ENCODE data around the gene USP24.

Gene USP24

DNA sequence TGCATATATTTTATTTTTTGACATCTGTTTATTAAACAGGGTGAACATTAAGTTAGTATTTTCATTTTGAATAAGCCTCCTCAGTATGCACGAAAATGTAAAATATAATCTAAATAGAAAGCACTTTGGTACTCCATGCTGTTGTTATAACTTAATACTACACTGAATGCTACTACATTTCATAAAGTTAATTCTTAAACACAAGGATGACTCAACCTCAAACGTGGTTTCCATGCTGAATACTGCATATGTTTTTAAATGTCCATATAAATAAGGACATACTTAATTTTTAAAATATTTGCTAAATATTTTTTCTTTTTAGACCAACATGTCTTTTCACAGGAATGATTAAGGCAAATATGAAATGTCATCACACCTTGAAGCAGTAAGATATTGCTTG, 83.9 kb downstream of the USP24 start:
- TF ChIP-seq, protein P1, sequence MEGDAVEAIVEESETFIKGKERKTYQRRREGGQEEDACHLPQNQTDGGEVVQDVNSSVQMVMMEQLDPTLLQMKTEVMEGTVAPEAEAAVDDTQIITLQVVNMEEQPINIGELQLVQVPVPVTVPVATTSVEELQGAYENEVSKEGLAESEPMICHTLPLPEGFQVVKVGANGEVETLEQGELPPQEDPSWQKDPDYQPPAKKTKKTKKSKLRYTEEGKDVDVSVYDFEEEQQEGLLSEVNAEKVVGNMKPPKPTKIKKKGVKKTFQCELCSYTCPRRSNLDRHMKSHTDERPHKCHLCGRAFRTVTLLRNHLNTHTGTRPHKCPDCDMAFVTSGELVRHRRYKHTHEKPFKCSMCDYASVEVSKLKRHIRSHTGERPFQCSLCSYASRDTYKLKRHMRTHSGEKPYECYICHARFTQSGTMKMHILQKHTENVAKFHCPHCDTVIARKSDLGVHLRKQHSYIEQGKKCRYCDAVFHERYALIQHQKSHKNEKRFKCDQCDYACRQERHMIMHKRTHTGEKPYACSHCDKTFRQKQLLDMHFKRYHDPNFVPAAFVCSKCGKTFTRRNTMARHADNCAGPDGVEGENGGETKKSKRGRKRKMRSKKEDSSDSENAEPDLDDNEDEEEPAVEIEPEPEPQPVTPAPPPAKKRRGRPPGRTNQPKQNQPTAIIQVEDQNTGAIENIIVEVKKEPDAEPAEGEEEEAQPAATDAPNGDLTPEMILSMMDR (IDR thresholded peaks at IDR 0.05; ENCODE audit: low read depth, low read length, poor library complexity, severe bottlenecking) = no peak
- TF ChIP-seq EZH2phosphoT487 (IDR thresholded peaks at IDR 0.05; ENCODE audit: borderline replicate concordance, low read length) = no peak
- Histone ChIP-seq H3K4me2 (ENCODE audit: low read length) (no peak overlapping the region), H3K79me2 (ENCODE audit: control insufficient read depth, low read length) (no peaks in the 10 kb centered on the region), H3K9me2 (replicated peaks; ENCODE audit: control insufficient read depth, low read length) (no peaks in the 10 kb centered on the region), H3K27me3 (ENCODE audit: control insufficient read depth, low read length) (no peaks in the 10 kb centered on the region), H3K36me3 (ENCODE audit: control insufficient read depth, low read length) (peaks cover 87% of the 10 kb centered on the region), H3F3A (ENCODE audit: control insufficient read depth, insufficient read depth) (no peaks in the 10 kb centered on the region), H4K20me1 (ENCODE audit: control insufficient read depth, insufficient read depth, low read depth, low read length) (no peaks in the 10 kb centered on the region), H3K27ac (ENCODE audit: low read depth, low read length) (no peak overlapping the region), H3K9me3 (ENCODE audit: control insufficient read depth, insufficient read depth, low read length) (no peaks in the 10 kb centered on the region), H3K4me3 (ENCODE audit: low read length) (no peak overlapping the region), H3K4me1 (ENCODE audit: control insufficient read depth, low read length) (peaks cover 7% of the 10 kb centered on the region)

DNA sequence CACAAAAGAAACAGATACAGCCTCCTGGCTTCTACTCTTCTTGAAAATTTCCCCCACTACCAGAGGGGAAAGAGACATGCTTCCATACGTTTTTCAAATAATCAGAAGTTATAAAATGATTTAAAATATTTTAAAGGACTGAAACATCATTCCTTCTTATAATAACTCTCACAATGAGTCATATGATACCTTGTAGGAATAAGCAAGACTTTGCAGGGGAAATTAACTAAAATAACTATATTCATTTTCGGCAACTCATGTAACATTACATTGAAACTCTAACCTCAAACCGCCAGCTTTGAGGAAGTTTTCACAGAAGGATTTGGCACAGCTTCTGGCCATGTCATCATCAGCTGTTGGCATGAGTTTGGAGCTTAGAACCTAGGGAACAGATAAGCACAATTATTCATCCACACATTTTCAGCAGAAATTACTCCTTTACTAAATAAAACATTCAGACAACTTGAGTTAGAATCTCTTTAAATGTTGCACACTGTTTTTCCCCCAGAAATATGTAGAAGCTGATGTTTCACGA, 85.9 kb downstream of the USP24 start:
- no peaks in the 10 kb centered on the region for H4K20me1 ChIP-seq (ENCODE audit: control insufficient read depth, insufficient read depth, low read depth, low read length)
- no peak overlapping the region for H3K27ac ChIP-seq (ENCODE audit: low read depth, low read length)
- TF ChIP-seq EZH2phosphoT487 (IDR thresholded peaks at IDR 0.05; ENCODE audit: borderline replicate concordance, low read length) = no peak
- TF ChIP-seq, protein P1 (IDR thresholded peaks at IDR 0.05; ENCODE audit: low read depth, low read length, poor library complexity, severe bottlenecking) = no peak
- no peaks in the 10 kb centered on the region for H3K79me2 ChIP-seq (ENCODE audit: control insufficient read depth, low read length)
- peaks cover 90% of the 10 kb centered on the region for H3K36me3 ChIP-seq (ENCODE audit: control insufficient read depth, low read length)
- peaks cover 7% of the 10 kb centered on the region for H3K4me1 ChIP-seq (ENCODE audit: control insufficient read depth, low read length)
- H3K27me3 ChIP-seq (ENCODE audit: control insufficient read depth, low read length) = no peaks in the 10 kb centered on the region
- no peaks in the 10 kb centered on the region for H3K9me3 ChIP-seq (ENCODE audit: control insufficient read depth, insufficient read depth, low read length)
- no peak overlapping the region for H3K4me3 ChIP-seq (ENCODE audit: low read length)
- no peaks in the 10 kb centered on the region for H3F3A ChIP-seq (ENCODE audit: control insufficient read depth, insufficient read depth)
- H3K9me2 ChIP-seq (replicated peaks; ENCODE audit: control insufficient read depth, low read length) = no peaks in the 10 kb centered on the region
- no peak overlapping the region for H3K4me2 ChIP-seq (ENCODE audit: low read length)

DNA sequence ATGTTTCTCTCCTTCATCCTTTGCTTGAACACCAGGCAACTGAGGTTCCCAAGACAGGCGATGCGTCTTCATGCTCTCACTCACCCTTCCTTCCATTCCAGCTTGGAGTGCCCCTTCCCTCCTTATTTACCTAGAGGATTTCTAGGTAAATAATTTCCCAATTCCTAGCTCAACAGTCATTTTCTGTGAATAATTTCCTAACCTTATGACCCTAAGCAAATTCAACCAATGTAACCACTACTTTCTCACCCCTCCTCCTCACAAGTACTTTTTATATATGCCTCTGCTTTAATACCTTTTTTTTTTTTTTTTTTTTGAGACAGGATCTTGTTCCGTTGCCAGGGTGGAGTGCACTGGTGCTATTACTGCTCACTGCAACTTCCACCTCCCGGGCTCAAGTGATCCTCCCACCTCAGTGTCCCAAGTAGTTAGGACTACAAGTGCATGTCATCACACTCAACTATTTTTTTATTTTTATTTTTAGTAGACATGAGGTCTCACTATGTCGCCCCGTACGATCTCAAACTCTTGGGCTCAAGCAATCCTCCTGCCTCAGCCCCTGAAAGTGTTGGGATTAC, 86.7 kb downstream of the USP24 start:
- no peaks in the 10 kb centered on the region for H3K9me2 ChIP-seq (replicated peaks; ENCODE audit: control insufficient read depth, low read length)
- TF ChIP-seq, protein P1 (IDR thresholded peaks at IDR 0.05; ENCODE audit: low read depth, low read length, poor library complexity, severe bottlenecking) = no peak
- no peak for TF ChIP-seq EZH2phosphoT487 (IDR thresholded peaks at IDR 0.05; ENCODE audit: borderline replicate concordance, low read length)
- H3K9me3 ChIP-seq (ENCODE audit: control insufficient read depth, insufficient read depth, low read length) = no peaks in the 10 kb centered on the region
- H3K79me2 ChIP-seq (ENCODE audit: control insufficient read depth, low read length) = no peaks in the 10 kb centered on the region
- H3K4me3 ChIP-seq (ENCODE audit: low read length) = no peak overlapping the region
- H3F3A ChIP-seq (ENCODE audit: control insufficient read depth, insufficient read depth) = no peaks in the 10 kb centered on the region
- H4K20me1 ChIP-seq (ENCODE audit: control insufficient read depth, insufficient read depth, low read depth, low read length) = no peaks in the 10 kb centered on the region
- H3K36me3 ChIP-seq (ENCODE audit: control insufficient read depth, low read length) = peaks cover 90% of the 10 kb centered on the region
- H3K4me1 ChIP-seq (ENCODE audit: control insufficient read depth, low read length) = peaks cover 7% of the 10 kb centered on the region
- no peaks in the 10 kb centered on the region for H3K27me3 ChIP-seq (ENCODE audit: control insufficient read depth, low read length)
- no peak overlapping the region for H3K4me2 ChIP-seq (ENCODE audit: low read length)
- no peak overlapping the region for H3K27ac ChIP-seq (ENCODE audit: low read depth, low read length)

All from DOHH2 (cell line).